ENCODE results near the gene STT3A.

STT3A gene

GRCh38 chr11:125662689-125663088, 70.0 kb downstream of the STT3A start:
- no peak for TF ChIP-seq GABPA (IDR thresholded peaks at IDR 0.05; ENCODE audit: low read depth)
- TF ChIP-seq CTCF (IDR thresholded peaks at IDR 0.05; ENCODE audit: insufficient read depth, low read length), result no peak
- TF ChIP-seq SPI1 (IDR thresholded peaks at IDR 0.05; ENCODE audit: borderline replicate concordance, low read depth), result no peak
- TF ChIP-seq POLR2AphosphoS5 (IDR thresholded peaks at IDR 0.05; ENCODE audit: low read depth), result no peak
- no peak for TF ChIP-seq REST (IDR thresholded peaks at IDR 0.05; ENCODE audit: insufficient replicate concordance, low read depth)
- no peak overlapping the region for H3K27ac ChIP-seq (replicated peaks)

GRCh38 chr11:125663910-125664309, 71.3 kb downstream of the STT3A start:
- Histone ChIP-seq H3K4me3 (replicated peaks; ENCODE audit: insufficient read depth, low read length) (no peak overlapping the region), H3K27me3 (ENCODE audit: insufficient read depth, poor library complexity, severe bottlenecking) (no peaks in the 10 kb centered on the region), H3K27ac (replicated peaks) (no peak overlapping the region)
- no peak for TF ChIP-seq REST (IDR thresholded peaks at IDR 0.05; ENCODE audit: insufficient replicate concordance, low read depth)
- no peak for DNase-seq (ENCODE audit: low read depth in 1 of 2, low spot score in 1 of 2)

More at GRCh38 chr11:125662689-125663088, 70.0 kb downstream of the STT3A start:
- no peak for DNase-seq (ENCODE audit: low read depth in 1 of 2, low spot score in 1 of 2)
- Histone ChIP-seq H3K4me3 (replicated peaks; ENCODE audit: insufficient read depth, low read length) (no peak overlapping the region), H3K27me3 (ENCODE audit: insufficient read depth, poor library complexity, severe bottlenecking) (no peaks in the 10 kb centered on the region)

- Histone ChIP-seq H3K27ac (replicated peaks) (no peak overlapping the region), H3K27me3 (ENCODE audit: insufficient read depth, poor library complexity, severe bottlenecking) (no peaks in the 10 kb centered on the region), H3K4me3 (replicated peaks; ENCODE audit: insufficient read depth, low read length) (no peak overlapping the region)
- no peak for DNase-seq (ENCODE audit: low read depth in 1 of 2, low spot score in 1 of 2)
- no peak for TF ChIP-seq CTCF (IDR thresholded peaks at IDR 0.05; ENCODE audit: insufficient read depth, low read length)
- no peak for TF ChIP-seq SPI1 (IDR thresholded peaks at IDR 0.05; ENCODE audit: borderline replicate concordance, low read depth)
- TF ChIP-seq REST (IDR thresholded peaks at IDR 0.05; ENCODE audit: insufficient replicate concordance, low read depth), result no peak
- no peak for TF ChIP-seq POLR2AphosphoS5 (IDR thresholded peaks at IDR 0.05; ENCODE audit: low read depth)
- no peak for TF ChIP-seq GABPA (IDR thresholded peaks at IDR 0.05; ENCODE audit: low read depth)
These were observed 74.5 kb downstream of the STT3A start for GRCh38 chr11:125667151-125667550.

GRCh38 chr11:125670172-125670571, 77.5 kb downstream of the STT3A start:
- DNase-seq (ENCODE audit: low read depth in 1 of 2, low spot score in 1 of 2), result no peak
- Histone ChIP-seq H3K4me3 (replicated peaks; ENCODE audit: insufficient read depth, low read length) (no peak overlapping the region), H3K27ac (replicated peaks) (no peak overlapping the region), H3K27me3 (ENCODE audit: insufficient read depth, poor library complexity, severe bottlenecking) (no peaks in the 10 kb centered on the region)
- TF ChIP-seq REST (IDR thresholded peaks at IDR 0.05; ENCODE audit: insufficient replicate concordance, low read depth) (no peak), SPI1 (IDR thresholded peaks at IDR 0.05; ENCODE audit: borderline replicate concordance, low read depth) (no peak), POLR2AphosphoS5 (IDR thresholded peaks at IDR 0.05; ENCODE audit: low read depth) (no peak), GABPA (IDR thresholded peaks at IDR 0.05; ENCODE audit: low read depth) (no peak), CTCF (IDR thresholded peaks at IDR 0.05; ENCODE audit: insufficient read depth, low read length) (no peak)
